CD4-positive, alpha-beta T cell treated with Interleukin-4 for 1 hour (primary cell): ENCODE data around the gene CAB39.

Experiments
- DNase-seq, 2 donors: peaks; one replicate each; pipeline ENCODE4 v3.0.0-alpha.2; 2020 to 2022

The CAB39 gene

GRCh38 chr2:230758566-230759480 is 46.2 kb downstream of the CAB39 start:
- DNase-seq, result no peak

- DNase-seq, result no peak
Observed at GRCh38 chr2:230759481-230760167, 47.0 kb downstream of the CAB39 start.

- no peak for DNase-seq
Observed at GRCh38 chr2:230761704-230762103, 49.1 kb downstream of the CAB39 start.

- DNase-seq, result peak; percentile 16 to 36
Observed at GRCh38 chr2:230762317-230762896, 49.8 kb downstream of the CAB39 start.

GRCh38 chr2:230764346-230764745 is 51.7 kb downstream of the CAB39 start:
- DNase-seq, result no peak

- no peak for DNase-seq
Observed at GRCh38 chr2:230765611-230766300, 53.1 kb downstream of the CAB39 start.

GRCh38 chr2:230767862-230768388 is 55.3 kb downstream of the CAB39 start:
- no peak for DNase-seq

- DNase-seq, result no peak
Observed at GRCh38 chr2:230770804-230771203, 58.2 kb downstream of the CAB39 start.

GRCh38 chr2:230772156-230772555 is 59.5 kb downstream of the CAB39 start:
- DNase-seq, result no peak

- DNase-seq, result peak in 1 of 2 donors; percentile 51
Observed at GRCh38 chr2:230773039-230773773, 60.6 kb downstream of the CAB39 start.

- no peak for DNase-seq
Observed at GRCh38 chr2:230774348-230774951, 61.8 kb downstream of the CAB39 start.

- DNase-seq, result no peak
Observed at GRCh38 chr2:230775737-230776136, 63.1 kb downstream of the CAB39 start.

- DNase-seq, result no peak
Observed at GRCh38 chr2:230777721-230778120, 65.1 kb downstream of the CAB39 start.

GRCh38 chr2:230778350-230779063 is 65.9 kb downstream of the CAB39 start:
- no peak for DNase-seq

GRCh38 chr2:230779126-230779525 is 66.5 kb downstream of the CAB39 start:
- DNase-seq, result no peak

GRCh38 chr2:230779607-230780006 is 67.0 kb downstream of the CAB39 start:
- DNase-seq, result no peak

- DNase-seq, result peak; percentile 25 to 67
Observed at GRCh38 chr2:230781130-230781797, 68.6 kb downstream of the CAB39 start.

GRCh38 chr2:230783101-230783500 is 70.5 kb downstream of the CAB39 start:
- no peak for DNase-seq

- no peak for DNase-seq
Observed at GRCh38 chr2:230784795-230785194, 72.2 kb downstream of the CAB39 start.

GRCh38 chr2:230785346-230785745 is 72.7 kb downstream of the CAB39 start:
- DNase-seq, result no peak
